Measurements from ENCODE around the gene CFAP61.

Gene CFAP61

GRCh38 chr20:20060234-20060998 is 8.1 kb downstream of the CFAP61 start:
- in situ Hi-C loops (cut with MboI; ENCODE audit: low sequenced_read_pairs, unreplicated experiment), result no loop called here
- TF ChIP-seq, protein P1, sequence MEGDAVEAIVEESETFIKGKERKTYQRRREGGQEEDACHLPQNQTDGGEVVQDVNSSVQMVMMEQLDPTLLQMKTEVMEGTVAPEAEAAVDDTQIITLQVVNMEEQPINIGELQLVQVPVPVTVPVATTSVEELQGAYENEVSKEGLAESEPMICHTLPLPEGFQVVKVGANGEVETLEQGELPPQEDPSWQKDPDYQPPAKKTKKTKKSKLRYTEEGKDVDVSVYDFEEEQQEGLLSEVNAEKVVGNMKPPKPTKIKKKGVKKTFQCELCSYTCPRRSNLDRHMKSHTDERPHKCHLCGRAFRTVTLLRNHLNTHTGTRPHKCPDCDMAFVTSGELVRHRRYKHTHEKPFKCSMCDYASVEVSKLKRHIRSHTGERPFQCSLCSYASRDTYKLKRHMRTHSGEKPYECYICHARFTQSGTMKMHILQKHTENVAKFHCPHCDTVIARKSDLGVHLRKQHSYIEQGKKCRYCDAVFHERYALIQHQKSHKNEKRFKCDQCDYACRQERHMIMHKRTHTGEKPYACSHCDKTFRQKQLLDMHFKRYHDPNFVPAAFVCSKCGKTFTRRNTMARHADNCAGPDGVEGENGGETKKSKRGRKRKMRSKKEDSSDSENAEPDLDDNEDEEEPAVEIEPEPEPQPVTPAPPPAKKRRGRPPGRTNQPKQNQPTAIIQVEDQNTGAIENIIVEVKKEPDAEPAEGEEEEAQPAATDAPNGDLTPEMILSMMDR (IDR thresholded peaks at IDR 0.05; ENCODE audit: borderline replicate concordance, control extremely low read depth, extremely low read depth, insufficient read depth, missing control alignments), result no peak
- no peak for DNase-seq (ENCODE audit: low spot score)

DNA sequence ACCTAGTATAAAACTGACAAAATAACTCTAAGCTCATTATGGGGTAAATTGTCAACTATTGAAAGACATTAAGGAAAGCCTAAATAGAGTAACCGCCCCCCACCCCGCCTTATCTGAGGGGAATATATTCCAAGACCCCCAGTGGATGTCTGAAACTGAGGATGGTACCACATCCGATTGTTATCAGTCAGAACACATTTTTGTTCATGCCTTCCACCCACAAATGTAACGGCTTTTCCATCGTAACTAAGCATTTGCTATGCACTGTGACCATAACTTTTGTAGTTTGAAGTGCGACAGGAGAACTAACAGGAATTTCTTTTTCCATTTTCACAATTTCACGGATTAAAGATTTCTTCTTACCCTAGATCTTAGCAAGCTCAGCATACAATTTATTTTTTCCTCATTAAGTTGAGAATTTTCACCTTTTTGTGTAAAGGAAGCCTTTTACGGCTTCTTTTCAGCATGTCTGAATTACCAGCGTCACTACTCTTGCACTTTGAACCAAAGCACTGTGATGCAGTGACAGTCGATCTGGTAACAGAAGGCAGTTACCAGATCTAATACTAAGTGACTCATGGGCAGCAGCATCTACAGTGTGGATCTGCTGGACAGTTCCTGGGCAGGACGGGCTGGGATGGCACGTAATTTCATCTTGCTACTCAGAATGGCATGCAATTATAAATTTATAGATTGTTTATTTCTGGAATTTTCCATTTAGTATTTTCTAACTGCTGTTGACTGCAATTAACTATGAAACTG is 11.8 kb downstream of the CFAP61 start:
- TF ChIP-seq, protein P1 (IDR thresholded peaks at IDR 0.05; ENCODE audit: borderline replicate concordance, control extremely low read depth, extremely low read depth, insufficient read depth, missing control alignments), result no peak
- no peak for DNase-seq (ENCODE audit: low spot score)
- in situ Hi-C loops (cut with MboI; ENCODE audit: low sequenced_read_pairs, unreplicated experiment), result no loop called here

GRCh38 chr20:20065361-20065760 is 13.0 kb downstream of the CFAP61 start:
- TF ChIP-seq, protein P1 (IDR thresholded peaks at IDR 0.05; ENCODE audit: borderline replicate concordance, control extremely low read depth, extremely low read depth, insufficient read depth, missing control alignments), result no peak
- in situ Hi-C loops (cut with MboI; ENCODE audit: low sequenced_read_pairs, unreplicated experiment), result no loop called here
- DNase-seq (ENCODE audit: low spot score), result no peak

- TF ChIP-seq, protein P1 (IDR thresholded peaks at IDR 0.05; ENCODE audit: borderline replicate concordance, control extremely low read depth, extremely low read depth, insufficient read depth, missing control alignments), result no peak
- DNase-seq (ENCODE audit: low spot score), result no peak
- in situ Hi-C loops (cut with MboI; ENCODE audit: low sequenced_read_pairs, unreplicated experiment), result no loop called here
Observed at GRCh38 chr20:20070871-20071726, 18.8 kb downstream of the CFAP61 start.

- TF ChIP-seq, protein P1 (IDR thresholded peaks at IDR 0.05; ENCODE audit: borderline replicate concordance, control extremely low read depth, extremely low read depth, insufficient read depth, missing control alignments), result no peak
- in situ Hi-C loops (cut with MboI; ENCODE audit: low sequenced_read_pairs, unreplicated experiment), result no loop called here
- no peak for DNase-seq (ENCODE audit: low spot score)
Observed at GRCh38 chr20:20073801-20074371, 21.6 kb downstream of the CFAP61 start.

GRCh38 chr20:20075032-20075431 is 22.7 kb downstream of the CFAP61 start:
- TF ChIP-seq, protein P1 (IDR thresholded peaks at IDR 0.05; ENCODE audit: borderline replicate concordance, control extremely low read depth, extremely low read depth, insufficient read depth, missing control alignments), result no peak
- DNase-seq (ENCODE audit: low spot score), result no peak
- in situ Hi-C loops (cut with MboI; ENCODE audit: low sequenced_read_pairs, unreplicated experiment), result loop anchor here (25.0 kb wide), 3 partner anchors 162 to 737 kb away; no protein-coding TSS in a partner anchor
